ENCODE measurements around the gene KRT5. TPM values are rescaled to one million over a fixed set of nuclear protein-coding genes. Genes with fewer than 3 reads are reported as not detected.

The KRT5 gene
- not detected in 2 replicates for total RNA-seq

- intact Hi-C loops (cut with micrococcal nuclease): no loop called here
Observed at GRCh38 chr12:52519826-52520662, at the start of gene KRT5. TSS of gene KRT5 (minus strand) at chr12:52520394. CDS start at chr12:52520296, 98 bp downstream.

GRCh38 chr12:52568111-52568510, 47.9 kb upstream of the KRT5 start:
- intact Hi-C loops (cut with micrococcal nuclease): no loop called here

GRCh38 chr12:52566847-52567291, 46.7 kb upstream of the KRT5 start:
- intact Hi-C loops (cut with micrococcal nuclease): no loop called here

GRCh38 chr12:52564582-52564981, 44.4 kb upstream of the KRT5 start:
- intact Hi-C loops (cut with micrococcal nuclease): no loop called here

GRCh38 chr12:52561880-52562449, 41.8 kb upstream of the KRT5 start:
- intact Hi-C loops (cut with micrococcal nuclease): no loop called here

- intact Hi-C loops (cut with micrococcal nuclease): no loop called here
Observed at GRCh38 chr12:52559979-52560378, 39.8 kb upstream of the KRT5 start.

GRCh38 chr12:52558781-52559445, 38.7 kb upstream of the KRT5 start:
- intact Hi-C loops (cut with micrococcal nuclease): no loop called here

- intact Hi-C loops (cut with micrococcal nuclease): no loop called here
Observed at GRCh38 chr12:52557476-52557875, 37.3 kb upstream of the KRT5 start.

GRCh38 chr12:52555577-52555976, 35.4 kb upstream of the KRT5 start:
- intact Hi-C loops (cut with micrococcal nuclease): no loop called here

GRCh38 chr12:52552681-52553195, 32.5 kb upstream of the KRT5 start, which contains the start of gene KRT71:
TSS of gene KRT71 (minus strand) at chr12:52553145. CDS start at chr12:52553077, 68 bp downstream.
- intact Hi-C loops (cut with micrococcal nuclease): no loop called here

GRCh38 chr12:52552055-52552454, 31.9 kb upstream of the KRT5 start:
- intact Hi-C loops (cut with micrococcal nuclease): no loop called here

- intact Hi-C loops (cut with micrococcal nuclease): no loop called here
Observed at GRCh38 chr12:52551216-52551865, 31.1 kb upstream of the KRT5 start.

GRCh38 chr12:52546126-52546525, 25.9 kb upstream of the KRT5 start:
- intact Hi-C loops (cut with micrococcal nuclease): no loop called here

GRCh38 chr12:52543985-52544883, 24.0 kb upstream of the KRT5 start:
- intact Hi-C loops (cut with micrococcal nuclease): no loop called here

GRCh38 chr12:52542785-52543318, 22.7 kb upstream of the KRT5 start:
- intact Hi-C loops (cut with micrococcal nuclease): no loop called here

GRCh38 chr12:52542157-52542556, 22.0 kb upstream of the KRT5 start:
- intact Hi-C loops (cut with micrococcal nuclease): no loop called here

- intact Hi-C loops (cut with micrococcal nuclease): no loop called here
Observed at GRCh38 chr12:52541709-52542108, 21.5 kb upstream of the KRT5 start.

GRCh38 chr12:52540531-52540930, 20.3 kb upstream of the KRT5 start:
- intact Hi-C loops (cut with micrococcal nuclease): no loop called here

GRCh38 chr12:52539821-52540173, 19.6 kb upstream of the KRT5 start:
- intact Hi-C loops (cut with micrococcal nuclease): no loop called here
